HG03135 (cell line): ENCODE data around the gene TTC23L.
"Not testable (repeated sequence)": the region's sequence is repeated elsewhere in the genome, so short reads cannot be mapped to it uniquely, and the experiment has no call there.

ENCODE experiments used
- ATAC-seq: cut with Tn5 transposase; IDR thresholded peaks from one replicate; pipeline ENCODE4 v1.9.1; 2021; ENCODE audit warnings: mild to moderate bottlenecking, moderate library complexity; ENCODE audit not compliant: unreplicated experiment

The TTC23L gene

GRCh38 chr5:34838785-34839714 lies at the start of gene TTC23L:
Gene TTC23L, plus strand, starts transcription at chr5:34839164. Its CDS starts 1,508 bp downstream, at chr5:34840672.
- peak; percentile 97 for ATAC-seq

GRCh38 chr5:34789639-34790038 lies 49.3 kb upstream of the TTC23L start:
- ATAC-seq, result no peak

- no peak for ATAC-seq
Measured at GRCh38 chr5:34790069-34790468, 48.9 kb upstream of the TTC23L start.

GRCh38 chr5:34791761-34792244 lies 47.2 kb upstream of the TTC23L start:
- ATAC-seq, result no peak

GRCh38 chr5:34802834-34803563 lies 36.0 kb upstream of the TTC23L start:
- no peak for ATAC-seq

- ATAC-seq, result no peak
Measured at GRCh38 chr5:34803974-34804732, 34.8 kb upstream of the TTC23L start.

- ATAC-seq, result no peak
Measured at GRCh38 chr5:34804913-34805312, 34.1 kb upstream of the TTC23L start.

- ATAC-seq, result no peak
Measured at GRCh38 chr5:34806532-34806931, 32.4 kb upstream of the TTC23L start.

GRCh38 chr5:34811706-34812105 lies 27.3 kb upstream of the TTC23L start:
- no peak for ATAC-seq

- no peak for ATAC-seq
Measured at GRCh38 chr5:34813509-34813908, 25.5 kb upstream of the TTC23L start.

GRCh38 chr5:34817558-34818351 lies 21.2 kb upstream of the TTC23L start:
- ATAC-seq, result no peak

GRCh38 chr5:34818717-34819116 lies 20.2 kb upstream of the TTC23L start:
- no peak for ATAC-seq

- ATAC-seq, result no peak
Measured at GRCh38 chr5:34820593-34820992, 18.4 kb upstream of the TTC23L start.

- ATAC-seq, result no peak
Measured at GRCh38 chr5:34822956-34823715, 15.8 kb upstream of the TTC23L start.

GRCh38 chr5:34826347-34826746 lies 12.6 kb upstream of the TTC23L start:
- no peak for ATAC-seq

GRCh38 chr5:34827588-34828506 lies 11.1 kb upstream of the TTC23L start:
- ATAC-seq, result no peak

GRCh38 chr5:34830827-34831226 lies 8.1 kb upstream of the TTC23L start:
- not testable (repeated sequence) for ATAC-seq

GRCh38 chr5:34831303-34831702 lies 7.7 kb upstream of the TTC23L start:
- ATAC-seq, result no peak
